Measurements from ENCODE around the gene CPTP. TPM values are rescaled to one million over a fixed set of nuclear protein-coding genes. Genes with fewer than 3 reads are reported as not detected.

The CPTP gene
- 10 to 100 TPM; 12.0 to 24.9 (median 18.8) TPM for total RNA-seq

- Histone ChIP-seq H3K27me3 (no peaks in the 10 kb centered on the region), H3K4me3 (peak within 1 kb of the TSS; percentile 85 to 97 (median 90)), H3K36me3 (peaks cover 0 to 46% (median 7%) of the 10 kb centered on the region in 3 donors), H3K9me3 (no peaks in the 10 kb centered on the region), H3K27ac (peak within 1 kb of the TSS; percentile 61 to 92 (median 88)), H3K4me1 (peaks cover 0 to 66% (median 30%) of the 10 kb centered on the region in 4 donors)
- TF ChIP-seq EP300 (IDR thresholded peaks at IDR 0.05) (peak; percentile 69 to 80), POLR2A (IDR thresholded peaks at IDR 0.05) (peak; percentile 12 to 64), CTCF (IDR thresholded peaks at IDR 0.05) (peak in 1 of 5 experiments; percentile 38)
- WGBS, 2 donors, result 0% methylated on average over 15 of the region's 84 CpGs; no CpG with 5 or more reads in 1 of the 2 donors
- DNase-seq (ENCODE audit: low spot score in 2 of 2), result peak; percentile 83 to 87
These were observed at the start of gene CPTP, which contains the start of gene INTS11 for GRCh38 chr1:1324524-1325287. CPTP (plus strand) TSS chr1:1324802; CDS start chr1:1326911, 2,109 bp downstream. INTS11 (minus strand) TSS chr1:1324660; CDS start chr1:1324608, 52 bp downstream.

GRCh38 chr1:1274931-1275431 is 49.6 kb upstream of the CPTP start:
- 81% methylated on average over 5 of the region's 15 CpGs; no CpG with 5 or more reads in 1 of the 2 donors for WGBS, 2 donors
- H3K4me3 ChIP-seq, result peak overlapping the region in 1 of 4 donors; percentile 82
- DNase-seq (ENCODE audit: low spot score in 2 of 2), result no peak
- H3K4me1 ChIP-seq, result peaks cover 0 to 45% (median 36%) of the 10 kb centered on the region in 4 donors
- H3K36me3 ChIP-seq, result no peaks in the 10 kb centered on the region
- H3K27me3 ChIP-seq, result no peaks in the 10 kb centered on the region
- no peaks in the 10 kb centered on the region for H3K9me3 ChIP-seq
- TF ChIP-seq EP300 (IDR thresholded peaks at IDR 0.05) (no peak), POLR2A (IDR thresholded peaks at IDR 0.05) (no peak), CTCF (IDR thresholded peaks at IDR 0.05) (no peak)
- peak overlapping the region in 1 of 4 donors; percentile 89 for H3K27ac ChIP-seq

GRCh38 chr1:1275836-1276235 is 48.8 kb upstream of the CPTP start:
- H3K36me3 ChIP-seq, result no peaks in the 10 kb centered on the region
- H3K27me3 ChIP-seq, result no peaks in the 10 kb centered on the region
- no peak for DNase-seq (ENCODE audit: low spot score in 2 of 2)
- no peak overlapping the region for H3K4me3 ChIP-seq
- WGBS, 2 donors, result 62 to 70% methylated on average over 9 of the region's 9 CpGs
- H3K9me3 ChIP-seq, result no peaks in the 10 kb centered on the region
- peaks cover 0 to 36% (median 28%) of the 10 kb centered on the region in 4 donors for H3K4me1 ChIP-seq
- H3K27ac ChIP-seq, result no peak overlapping the region
- TF ChIP-seq EP300 (IDR thresholded peaks at IDR 0.05) (no peak), POLR2A (IDR thresholded peaks at IDR 0.05) (no peak), CTCF (IDR thresholded peaks at IDR 0.05) (no peak)

GRCh38 chr1:1278620-1279019 is 46.0 kb upstream of the CPTP start:
- H3K9me3 ChIP-seq, result no peaks in the 10 kb centered on the region
- DNase-seq (ENCODE audit: low spot score in 2 of 2), result no peak
- WGBS, 2 donors, result 93 to 94% methylated on average over 13 of the region's 13 CpGs
- TF ChIP-seq POLR2A (IDR thresholded peaks at IDR 0.05), result no peak
- no peak for TF ChIP-seq EP300 (IDR thresholded peaks at IDR 0.05)
- TF ChIP-seq CTCF (IDR thresholded peaks at IDR 0.05), result no peak
- H3K4me1 ChIP-seq, result peaks cover 0 to 15% (median 6%) of the 10 kb centered on the region in 4 donors
- no peaks in the 10 kb centered on the region for H3K27me3 ChIP-seq
- no peak overlapping the region for H3K27ac ChIP-seq
- no peak overlapping the region for H3K4me3 ChIP-seq
- H3K36me3 ChIP-seq, result no peaks in the 10 kb centered on the region

GRCh38 chr1:1279028-1279427 is 45.6 kb upstream of the CPTP start:
- peaks cover 0 to 15% (median 6%) of the 10 kb centered on the region in 4 donors for H3K4me1 ChIP-seq
- WGBS, 2 donors, result 92% methylated on average over 17 of the region's 17 CpGs
- no peaks in the 10 kb centered on the region for H3K36me3 ChIP-seq
- no peak for TF ChIP-seq EP300 (IDR thresholded peaks at IDR 0.05)
- no peak for TF ChIP-seq POLR2A (IDR thresholded peaks at IDR 0.05)
- no peak for TF ChIP-seq CTCF (IDR thresholded peaks at IDR 0.05)
- no peak overlapping the region for H3K27ac ChIP-seq
- no peak overlapping the region for H3K4me3 ChIP-seq
- no peaks in the 10 kb centered on the region for H3K27me3 ChIP-seq
- H3K9me3 ChIP-seq, result no peaks in the 10 kb centered on the region
- no peak for DNase-seq (ENCODE audit: low spot score in 2 of 2)

Data from tibial nerve (tissue), 4 donors.